ENCODE results near the gene ERCC6L2. TPM values are rescaled to one million over a fixed set of nuclear protein-coding genes. Genes with fewer than 3 reads are reported as not detected.

Gene ERCC6L2
- total RNA-seq, 1 experiment from 2014 or later = 39.7 TPM

DNA sequence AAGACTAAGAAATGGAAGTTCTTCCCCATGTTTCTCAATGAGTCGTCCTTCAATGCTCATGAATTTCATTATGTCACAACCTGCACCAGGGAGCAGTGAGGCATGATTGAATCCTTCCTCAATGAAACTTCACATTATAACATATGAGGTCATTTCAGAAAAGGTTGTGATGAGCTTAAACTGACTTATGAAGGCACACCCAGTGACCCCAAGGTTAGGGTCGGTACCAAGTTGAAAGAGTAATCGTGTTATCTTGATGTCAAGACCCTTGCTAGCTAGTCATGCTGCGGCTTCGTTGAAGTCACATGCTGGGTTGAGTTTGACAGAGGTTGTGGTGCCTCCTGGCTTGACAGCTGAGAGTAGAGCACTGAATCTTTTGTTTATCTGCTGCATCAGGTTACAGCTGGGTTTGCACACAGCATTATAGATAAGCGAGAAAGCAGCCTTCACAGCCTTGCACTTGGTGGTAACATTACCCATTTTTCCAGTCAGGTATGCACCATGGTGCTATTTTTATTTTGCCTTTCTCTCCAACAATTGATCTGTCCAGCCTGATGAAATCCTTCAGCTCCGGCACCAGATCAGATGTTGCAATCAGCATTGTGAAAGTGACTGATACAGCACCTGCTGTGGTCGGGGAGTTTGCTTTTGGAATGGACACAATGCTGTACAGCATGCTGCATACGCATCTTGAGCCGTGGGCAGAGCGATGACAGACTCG is 133.2 kb downstream of the ERCC6L2 start:
- TF ChIP-seq, protein P1, sequence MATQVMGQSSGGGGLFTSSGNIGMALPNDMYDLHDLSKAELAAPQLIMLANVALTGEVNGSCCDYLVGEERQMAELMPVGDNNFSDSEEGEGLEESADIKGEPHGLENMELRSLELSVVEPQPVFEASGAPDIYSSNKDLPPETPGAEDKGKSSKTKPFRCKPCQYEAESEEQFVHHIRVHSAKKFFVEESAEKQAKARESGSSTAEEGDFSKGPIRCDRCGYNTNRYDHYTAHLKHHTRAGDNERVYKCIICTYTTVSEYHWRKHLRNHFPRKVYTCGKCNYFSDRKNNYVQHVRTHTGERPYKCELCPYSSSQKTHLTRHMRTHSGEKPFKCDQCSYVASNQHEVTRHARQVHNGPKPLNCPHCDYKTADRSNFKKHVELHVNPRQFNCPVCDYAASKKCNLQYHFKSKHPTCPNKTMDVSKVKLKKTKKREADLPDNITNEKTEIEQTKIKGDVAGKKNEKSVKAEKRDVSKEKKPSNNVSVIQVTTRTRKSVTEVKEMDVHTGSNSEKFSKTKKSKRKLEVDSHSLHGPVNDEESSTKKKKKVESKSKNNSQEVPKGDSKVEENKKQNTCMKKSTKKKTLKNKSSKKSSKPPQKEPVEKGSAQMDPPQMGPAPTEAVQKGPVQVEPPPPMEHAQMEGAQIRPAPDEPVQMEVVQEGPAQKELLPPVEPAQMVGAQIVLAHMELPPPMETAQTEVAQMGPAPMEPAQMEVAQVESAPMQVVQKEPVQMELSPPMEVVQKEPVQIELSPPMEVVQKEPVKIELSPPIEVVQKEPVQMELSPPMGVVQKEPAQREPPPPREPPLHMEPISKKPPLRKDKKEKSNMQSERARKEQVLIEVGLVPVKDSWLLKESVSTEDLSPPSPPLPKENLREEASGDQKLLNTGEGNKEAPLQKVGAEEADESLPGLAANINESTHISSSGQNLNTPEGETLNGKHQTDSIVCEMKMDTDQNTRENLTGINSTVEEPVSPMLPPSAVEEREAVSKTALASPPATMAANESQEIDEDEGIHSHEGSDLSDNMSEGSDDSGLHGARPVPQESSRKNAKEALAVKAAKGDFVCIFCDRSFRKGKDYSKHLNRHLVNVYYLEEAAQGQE (IDR thresholded peaks at IDR 0.05; ENCODE audit: insufficient read depth in 1 of 2, low read depth in 2 of 2, low read length in 1 of 2) = no peak
- TF ChIP-seq, protein P2, sequence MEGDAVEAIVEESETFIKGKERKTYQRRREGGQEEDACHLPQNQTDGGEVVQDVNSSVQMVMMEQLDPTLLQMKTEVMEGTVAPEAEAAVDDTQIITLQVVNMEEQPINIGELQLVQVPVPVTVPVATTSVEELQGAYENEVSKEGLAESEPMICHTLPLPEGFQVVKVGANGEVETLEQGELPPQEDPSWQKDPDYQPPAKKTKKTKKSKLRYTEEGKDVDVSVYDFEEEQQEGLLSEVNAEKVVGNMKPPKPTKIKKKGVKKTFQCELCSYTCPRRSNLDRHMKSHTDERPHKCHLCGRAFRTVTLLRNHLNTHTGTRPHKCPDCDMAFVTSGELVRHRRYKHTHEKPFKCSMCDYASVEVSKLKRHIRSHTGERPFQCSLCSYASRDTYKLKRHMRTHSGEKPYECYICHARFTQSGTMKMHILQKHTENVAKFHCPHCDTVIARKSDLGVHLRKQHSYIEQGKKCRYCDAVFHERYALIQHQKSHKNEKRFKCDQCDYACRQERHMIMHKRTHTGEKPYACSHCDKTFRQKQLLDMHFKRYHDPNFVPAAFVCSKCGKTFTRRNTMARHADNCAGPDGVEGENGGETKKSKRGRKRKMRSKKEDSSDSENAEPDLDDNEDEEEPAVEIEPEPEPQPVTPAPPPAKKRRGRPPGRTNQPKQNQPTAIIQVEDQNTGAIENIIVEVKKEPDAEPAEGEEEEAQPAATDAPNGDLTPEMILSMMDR (IDR thresholded peaks at IDR 0.05) = no peak
- TF ChIP-seq TCF7L2 (IDR thresholded peaks at IDR 0.05; ENCODE audit: low read depth, low read length) (no peak), SIN3A (IDR thresholded peaks at IDR 0.05; ENCODE audit: borderline replicate concordance, insufficient read depth, low read depth, low read length) (no peak), POLR2AphosphoS5 (IDR thresholded peaks at IDR 0.05; ENCODE audit: low read depth, low read length) (no peak)
- no peaks in the 10 kb centered on the region for H3K9me3 ChIP-seq (ENCODE audit: control insufficient read depth, insufficient read depth, low read depth, low read length)
- in situ Hi-C loops (cut with HindIII; ENCODE audit: low pct_unique_long_range_greater_than_20kb, low sequenced_read_pairs) (no loop called here), intact Hi-C loops (cut with micrococcal nuclease; ENCODE audit: unreplicated experiment) (no loop called here)
- no peak for ATAC-seq
- DNase-seq (ENCODE audit: low read depth, low spot score) = no peak
- ChIA-PET CTCF (interaction anchor here (0.7 kb wide), 1 partner anchor 169 kb away, joined by 3 read pairs; no protein-coding TSS in a partner anchor), POLR2A (interaction anchor here (0.6 kb wide), 1 partner anchor 399 kb away, joined by 9 read pairs; no protein-coding TSS in a partner anchor)
- H3K4me1 ChIP-seq (ENCODE audit: control insufficient read depth, insufficient read depth, low read length) = no peaks in the 10 kb centered on the region
- no peak overlapping the region for H3K27ac ChIP-seq (ENCODE audit: low read length)
- no peaks in the 10 kb centered on the region for H3K36me3 ChIP-seq (ENCODE audit: control insufficient read depth, insufficient read depth, low read length)
- BruUV-seq (replicated peaks) = no TSS peak
- no peaks in the 10 kb centered on the region for H3K27me3 ChIP-seq (ENCODE audit: control insufficient read depth, insufficient read depth, low read length)
- H3K4me3 ChIP-seq (ENCODE audit: low read depth in 2 of 2, low read length in 2 of 2) = no peak overlapping the region

DNA sequence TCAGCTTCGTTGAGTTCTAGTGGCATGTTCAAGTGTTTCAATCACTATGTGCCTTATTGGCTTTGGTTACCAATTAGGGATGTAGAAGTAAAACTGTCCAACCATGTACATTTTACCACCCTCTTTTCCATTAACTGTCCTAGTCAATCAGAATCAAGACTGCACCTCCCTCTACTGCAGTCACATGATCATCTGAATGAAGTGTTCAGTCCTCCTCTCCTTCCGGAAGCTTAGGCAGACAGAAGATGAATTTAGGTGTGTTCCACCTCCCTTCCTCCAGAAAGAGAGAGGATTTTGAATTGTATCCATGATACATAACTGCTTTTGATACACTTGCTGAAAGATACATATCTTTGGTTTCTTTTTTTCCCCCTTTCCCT is 133.7 kb downstream of the ERCC6L2 start:
- CTCF ChIA-PET = interaction anchor here (0.7 kb wide), 1 partner anchor 168 kb away, joined by 3 read pairs; no protein-coding TSS in a partner anchor
- POLR2A ChIA-PET = no interaction called here
- Histone ChIP-seq H3K9me3 (ENCODE audit: control insufficient read depth, insufficient read depth, low read depth, low read length) (no peaks in the 10 kb centered on the region), H3K4me1 (ENCODE audit: control insufficient read depth, insufficient read depth, low read length) (no peaks in the 10 kb centered on the region), H3K27ac (ENCODE audit: low read length) (no peak overlapping the region), H3K4me3 (ENCODE audit: low read depth in 2 of 2, low read length in 2 of 2) (no peak overlapping the region), H3K27me3 (ENCODE audit: control insufficient read depth, insufficient read depth, low read length) (no peaks in the 10 kb centered on the region), H3K36me3 (ENCODE audit: control insufficient read depth, insufficient read depth, low read length) (no peaks in the 10 kb centered on the region)
- no peak for DNase-seq (ENCODE audit: low read depth, low spot score)
- in situ Hi-C loops (cut with HindIII; ENCODE audit: low pct_unique_long_range_greater_than_20kb, low sequenced_read_pairs) = no loop called here
- TF ChIP-seq, protein P2 (IDR thresholded peaks at IDR 0.05) = no peak
- TF ChIP-seq, protein P1 (IDR thresholded peaks at IDR 0.05; ENCODE audit: insufficient read depth in 1 of 2, low read depth in 2 of 2, low read length in 1 of 2) = no peak
- TF ChIP-seq POLR2AphosphoS5 (IDR thresholded peaks at IDR 0.05; ENCODE audit: low read depth, low read length) (no peak), TCF7L2 (IDR thresholded peaks at IDR 0.05; ENCODE audit: low read depth, low read length) (no peak), SIN3A (IDR thresholded peaks at IDR 0.05; ENCODE audit: borderline replicate concordance, insufficient read depth, low read depth, low read length) (no peak)
- no peak for ATAC-seq
- BruUV-seq (replicated peaks) = no TSS peak
- intact Hi-C loops (cut with micrococcal nuclease; ENCODE audit: unreplicated experiment) = no loop called here
